Occipital lobe (tissue), 2 donors: Measurements from ENCODE around the gene RNLS. TPM values are rescaled to one million over a fixed set of nuclear protein-coding genes. Genes with fewer than 3 reads are reported as not detected.

Experiments used
- DNase-seq: peaks from one replicate; lab custom pipeline; 2025; lab: John Stamatoyannopoulos, UW
- total RNA-seq: library from RNA; depleted of rRNA; stranded (reverse); fragments of >200 nt; gene quantifications from one replicate; pipeline ENCODE4 v1.2.3, GENCODE V29; 2014

Gene RNLS
- total RNA-seq, 1 donor from 2014 or later: 2.8 TPM

GRCh38 chr10:88477343-88478085 is 105.6 kb downstream of the RNLS start:
- no peak for DNase-seq

GRCh38 chr10:88474884-88475844 is 108.0 kb downstream of the RNLS start:
- no peak for DNase-seq

GRCh38 chr10:88473989-88474883 is 108.9 kb downstream of the RNLS start:
- no peak for DNase-seq

GRCh38 chr10:88472540-88472939 is 110.6 kb downstream of the RNLS start:
- DNase-seq: no peak

- DNase-seq: no peak
These were observed 111.2 kb downstream of the RNLS start for GRCh38 chr10:88471899-88472298.

- DNase-seq: no peak
These were observed 115.2 kb downstream of the RNLS start for GRCh38 chr10:88467835-88468485.

- DNase-seq: no peak
These were observed 116.3 kb downstream of the RNLS start for GRCh38 chr10:88466786-88467185.

GRCh38 chr10:88465765-88466164 is 117.4 kb downstream of the RNLS start:
- DNase-seq: no peak

GRCh38 chr10:88463811-88464210 is 119.3 kb downstream of the RNLS start:
- DNase-seq: no peak

- DNase-seq: no peak
These were observed 121.7 kb downstream of the RNLS start for GRCh38 chr10:88461426-88461825.

- DNase-seq: no peak
These were observed 123.6 kb downstream of the RNLS start for GRCh38 chr10:88459530-88459929.

GRCh38 chr10:88458209-88458608 is 124.9 kb downstream of the RNLS start:
- DNase-seq: no peak

- no peak for DNase-seq
These were observed 125.5 kb downstream of the RNLS start for GRCh38 chr10:88457660-88458059.

- DNase-seq: no peak
These were observed 126.4 kb downstream of the RNLS start for GRCh38 chr10:88456730-88457129.

- no peak for DNase-seq
These were observed 127.3 kb downstream of the RNLS start for GRCh38 chr10:88455831-88456230.

- DNase-seq: no peak
These were observed 132.9 kb downstream of the RNLS start for GRCh38 chr10:88450201-88450600.

GRCh38 chr10:88442716-88443115 is 140.4 kb downstream of the RNLS start:
- DNase-seq: no peak

GRCh38 chr10:88440541-88440940 is 142.6 kb downstream of the RNLS start:
- no peak for DNase-seq

GRCh38 chr10:88439932-88440331 is 143.2 kb downstream of the RNLS start:
- DNase-seq: no peak

GRCh38 chr10:88437411-88437810 is 145.7 kb downstream of the RNLS start:
- no peak for DNase-seq
